Brain microvascular endothelial cell (primary cell): ENCODE measurements around the gene CDCP1.

Experiments
- DNase-seq: peaks from one replicate; pipeline ENCODE4 v3.0.0-alpha.2; 2020
- H3K27ac ChIP-seq: fragments of 250-450 bp; sonication (Bioruptor Pico); 2 replicates; pipeline ENCODE4 v1.5.1; 2020; ENCODE audit warnings: mild to moderate bottlenecking, moderate library complexity
- H3K27me3 ChIP-seq: fragments of 250-450 bp; sonication (Bioruptor Pico); replicated peaks from 2 replicates; pipeline ENCODE4 v1.5.1; 2020; ENCODE audit warnings: mild to moderate bottlenecking
- H3K36me3 ChIP-seq: fragments of 250-450 bp; sonication (Bioruptor Pico); replicated peaks from 2 replicates; pipeline ENCODE4 v1.5.1; 2020; ENCODE audit warnings: mild to moderate bottlenecking
- H3K4me3 ChIP-seq: 2 replicates; pipeline ENCODE4 v1.5.1; 2011; ENCODE audit warnings: low read depth, mild to moderate bottlenecking, control low read depth, low read length, moderate library complexity
- CTCF ChIP-seq: IDR thresholded peaks from 2 replicates; pipeline ENCODE4 v1.5.1; 2011; ENCODE audit warnings: low read depth, mild to moderate bottlenecking, moderate library complexity, low read length, control low read depth, inconsistent platforms; ENCODE audit errors: missing control alignments
- in situ Hi-C: cut with HindIII; loops from 2 replicates; pipeline ENCODE4 v1.10.0; 2017; ENCODE audit warnings: low sequenced_read_pairs, low pct_ligation_motif_present

Gene CDCP1

DNA sequence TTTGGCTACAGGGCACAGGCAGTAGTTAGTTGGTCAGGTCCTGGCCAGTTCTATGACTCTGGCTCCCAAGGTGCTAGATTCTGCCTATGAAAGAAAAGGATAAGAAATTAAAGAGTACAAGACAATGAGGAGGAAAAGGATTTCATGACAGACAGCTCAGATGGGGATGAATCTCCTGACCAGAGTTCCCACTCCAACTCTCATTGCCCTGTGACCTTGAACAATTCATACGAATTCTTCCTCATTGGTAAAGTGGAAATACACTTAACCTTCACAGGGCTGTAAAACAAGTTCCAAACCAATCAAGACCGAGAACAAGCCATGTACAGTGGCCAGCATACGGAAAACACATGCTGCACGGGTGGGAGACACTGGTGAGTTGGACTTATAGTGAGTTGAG lies 96.4 kb downstream of the CDCP1 start:
- in situ Hi-C loops, result loop anchor here (25.0 kb wide), 1 partner anchor 462 kb away; no protein-coding TSS in a partner anchor
- no peak for TF ChIP-seq CTCF
- no peaks in the 10 kb centered on the region for H3K27me3 ChIP-seq
- DNase-seq, result no peak
- H3K36me3 ChIP-seq, result no peaks in the 10 kb centered on the region
- H3K4me3 ChIP-seq, result no peak overlapping the region
- no peak overlapping the region for H3K27ac ChIP-seq

- Histone ChIP-seq H3K27me3 (no peaks in the 10 kb centered on the region), H3K36me3 (no peaks in the 10 kb centered on the region), H3K27ac (no peak overlapping the region), H3K4me3 (no peak overlapping the region)
- no peak for TF ChIP-seq CTCF
- in situ Hi-C loops, result loop anchor here (25.0 kb wide), 1 partner anchor 464 kb away; no protein-coding TSS in a partner anchor
- DNase-seq, result no peak
Observed at GRCh38 chr3:45048244-45048643, 97.9 kb downstream of the CDCP1 start.

- no peak overlapping the region for H3K27ac ChIP-seq
- in situ Hi-C loops, result loop anchor here (25.0 kb wide), 1 partner anchor 468 kb away; no protein-coding TSS in a partner anchor
- peak; percentile 59 for DNase-seq
- H3K27me3 ChIP-seq, result no peaks in the 10 kb centered on the region
- H3K36me3 ChIP-seq, result no peaks in the 10 kb centered on the region
- TF ChIP-seq CTCF, result peak; percentile 48
- H3K4me3 ChIP-seq, result no peak overlapping the region
Observed at GRCh38 chr3:45043728-45044299, 102.4 kb downstream of the CDCP1 start.

- Histone ChIP-seq H3K27ac (no peak overlapping the region), H3K27me3 (no peaks in the 10 kb centered on the region), H3K4me3 (no peak overlapping the region), H3K36me3 (no peaks in the 10 kb centered on the region)
- no peak for DNase-seq
- in situ Hi-C loops, result loop anchor here (25.0 kb wide), 1 partner anchor 470 kb away; no protein-coding TSS in a partner anchor
- no peak for TF ChIP-seq CTCF
Observed at GRCh38 chr3:45042162-45042561, 104.0 kb downstream of the CDCP1 start.

DNA sequence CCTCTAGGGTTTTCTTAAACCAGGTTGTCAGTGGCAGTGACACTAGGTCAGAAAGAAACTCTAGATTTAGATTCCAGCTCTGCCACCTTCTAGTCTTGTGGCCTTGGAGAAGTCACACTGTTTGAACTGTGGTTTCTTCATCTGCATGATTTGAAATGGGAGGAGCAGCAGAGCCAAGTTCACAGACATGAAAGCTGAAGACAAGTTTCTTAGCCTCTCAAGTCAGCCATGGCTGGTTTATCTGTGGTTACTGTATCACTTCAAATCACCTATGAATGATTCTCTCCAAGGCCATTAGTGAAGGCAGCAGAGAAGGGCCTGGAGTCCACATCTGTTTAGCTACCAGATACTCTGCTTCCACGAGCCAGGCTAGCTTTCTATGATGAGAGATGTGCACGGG lies 104.5 kb downstream of the CDCP1 start:
- Histone ChIP-seq H3K27ac (no peak overlapping the region), H3K27me3 (no peaks in the 10 kb centered on the region), H3K4me3 (no peak overlapping the region), H3K36me3 (no peaks in the 10 kb centered on the region)
- no peak for DNase-seq
- in situ Hi-C loops, result loop anchor here (25.0 kb wide), 1 partner anchor 471 kb away; no protein-coding TSS in a partner anchor
- no peak for TF ChIP-seq CTCF
